NCI-H345 treated with DMSO at 0.1 percent for 48 hours (cell line): ENCODE data around the gene RIN3.

ENCODE experiments used
- DNase-seq: peaks from one replicate; lab custom pipeline; 2025; ENCODE audit not compliant: unreplicated experiment; lab: John Stamatoyannopoulos, UW

Gene RIN3

GRCh38 chr14:92555465-92556111, 42.0 kb downstream of the RIN3 start:
- no peak for DNase-seq

GRCh38 chr14:92556255-92556741, 42.7 kb downstream of the RIN3 start:
- no peak for DNase-seq

- DNase-seq = no peak
Observed at GRCh38 chr14:92556863-92557543, 43.4 kb downstream of the RIN3 start.

DNA sequence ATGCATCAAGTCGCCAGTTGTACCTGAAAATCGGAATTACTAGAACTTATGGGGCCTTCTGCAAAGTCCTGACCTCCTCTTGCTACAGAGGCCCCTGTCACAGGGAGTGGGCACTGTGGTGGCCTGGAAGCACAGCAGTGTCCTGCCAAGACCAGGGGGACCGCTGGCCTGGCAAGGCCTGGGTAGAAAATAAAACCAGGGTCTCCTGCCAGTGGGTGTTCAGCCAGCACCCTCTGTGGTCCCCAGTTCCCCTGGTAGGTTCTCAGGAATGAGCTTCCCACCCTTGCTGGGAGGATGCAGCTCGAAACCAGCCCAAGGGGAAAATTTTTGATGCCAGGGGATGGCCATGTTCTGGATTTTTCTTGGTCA, 43.9 kb downstream of the RIN3 start:
- no peak for DNase-seq

DNA sequence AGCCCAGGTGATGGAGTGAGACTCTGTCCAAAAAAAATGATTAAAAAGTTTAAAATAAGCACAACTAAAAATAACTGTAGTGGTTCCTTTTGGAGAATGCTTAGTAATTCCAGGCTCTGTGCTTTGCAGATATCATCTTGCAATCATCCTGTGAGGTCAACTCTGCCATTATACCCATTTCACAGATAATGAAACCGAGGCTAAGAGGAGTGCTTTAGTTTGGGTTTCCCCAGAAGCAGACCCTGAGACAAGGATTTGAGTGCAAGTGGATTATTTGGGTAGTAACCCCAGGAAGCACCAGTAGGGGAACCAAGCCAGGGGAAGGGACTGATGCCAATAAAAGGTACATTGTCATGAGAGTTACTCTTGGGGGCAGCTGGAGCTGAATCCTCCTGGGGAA, 44.7 kb downstream of the RIN3 start:
- no peak for DNase-seq

DNA sequence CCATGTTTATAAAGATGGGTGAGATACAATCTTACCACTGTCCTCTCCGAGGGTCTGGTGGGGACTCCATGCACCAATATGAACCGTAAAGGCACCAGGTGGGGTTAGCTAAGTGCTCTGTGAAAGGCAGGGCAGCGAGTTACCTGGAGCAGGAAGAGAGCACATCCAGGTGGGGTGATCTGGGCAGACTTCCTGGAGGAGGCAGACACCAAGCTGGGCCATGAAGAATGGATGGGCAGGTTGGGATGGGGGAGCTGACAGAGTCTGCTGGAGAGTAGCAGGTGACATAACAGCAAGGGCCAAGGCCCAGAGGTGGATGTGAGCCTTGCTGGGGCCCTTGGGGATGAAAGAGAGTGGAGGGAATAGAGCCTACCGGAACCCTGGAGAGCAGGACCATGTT, 45.9 kb downstream of the RIN3 start:
- DNase-seq = no peak

DNA sequence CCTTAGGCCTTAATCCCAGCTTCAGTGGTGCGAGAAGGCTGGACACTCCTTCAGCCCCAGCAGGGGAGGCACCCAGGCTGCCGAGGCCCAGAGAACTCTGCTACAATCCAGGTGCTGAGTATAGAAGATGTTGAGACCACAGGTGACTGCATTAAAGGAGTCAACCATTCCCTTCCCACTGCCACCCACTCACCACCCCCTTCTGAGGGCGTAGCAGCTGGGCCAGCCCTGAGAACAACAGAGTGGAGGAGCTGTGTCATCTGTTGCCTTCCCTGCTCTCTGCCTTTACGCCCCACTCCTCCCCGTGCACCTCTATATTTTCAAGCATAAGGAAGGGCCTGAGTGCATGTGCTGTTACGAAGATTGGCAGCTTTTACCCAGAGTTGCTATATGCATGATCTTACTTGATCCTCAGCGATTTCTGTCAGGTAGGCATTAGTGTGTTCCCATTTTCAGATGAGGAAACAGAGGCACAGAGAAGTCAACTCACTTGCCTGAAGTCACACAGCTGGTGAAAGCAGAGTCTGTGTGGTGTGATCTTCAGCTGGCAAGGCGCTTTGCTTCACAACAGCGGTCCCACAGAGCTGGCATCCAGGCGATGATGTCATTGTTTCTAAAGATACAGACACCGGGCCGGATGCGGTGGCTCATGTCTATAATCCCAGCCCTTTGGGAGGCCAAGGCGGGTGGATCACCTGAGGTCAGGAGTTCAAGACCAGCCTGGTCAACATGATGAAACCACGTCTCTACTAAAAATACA, 46.7 kb downstream of the RIN3 start:
- DNase-seq = no peak

DNA sequence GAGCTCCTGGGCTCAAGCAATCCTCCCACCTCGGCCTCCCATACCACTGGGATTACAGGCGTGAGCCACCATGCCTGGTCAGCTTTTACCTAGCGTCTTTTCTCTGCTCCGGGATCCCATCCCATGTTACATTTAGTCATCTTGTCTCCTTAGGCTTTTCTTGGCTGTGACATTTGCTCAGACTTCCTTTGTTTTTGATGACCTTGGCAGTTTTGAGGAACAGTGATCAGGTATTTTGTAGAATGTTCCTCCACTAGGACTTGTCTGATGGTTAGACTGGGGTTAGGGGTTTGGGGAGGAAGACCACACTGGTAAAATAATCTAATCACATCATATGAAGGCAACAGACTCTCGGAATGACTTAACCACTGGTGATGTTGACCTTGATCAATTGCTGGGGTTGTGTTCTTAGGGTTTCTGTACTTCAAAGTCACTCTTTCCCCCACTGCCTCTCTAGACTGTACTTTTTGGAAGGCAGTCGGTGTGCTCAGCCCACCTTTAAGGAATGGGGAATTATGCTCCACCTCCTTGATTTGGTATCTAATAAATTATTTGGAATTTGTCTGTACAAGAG, 48.4 kb downstream of the RIN3 start:
- no peak for DNase-seq

GRCh38 chr14:92563359-92563758, 49.8 kb downstream of the RIN3 start:
- DNase-seq = no peak

GRCh38 chr14:92563765-92564285, 50.2 kb downstream of the RIN3 start:
- no peak for DNase-seq

DNA sequence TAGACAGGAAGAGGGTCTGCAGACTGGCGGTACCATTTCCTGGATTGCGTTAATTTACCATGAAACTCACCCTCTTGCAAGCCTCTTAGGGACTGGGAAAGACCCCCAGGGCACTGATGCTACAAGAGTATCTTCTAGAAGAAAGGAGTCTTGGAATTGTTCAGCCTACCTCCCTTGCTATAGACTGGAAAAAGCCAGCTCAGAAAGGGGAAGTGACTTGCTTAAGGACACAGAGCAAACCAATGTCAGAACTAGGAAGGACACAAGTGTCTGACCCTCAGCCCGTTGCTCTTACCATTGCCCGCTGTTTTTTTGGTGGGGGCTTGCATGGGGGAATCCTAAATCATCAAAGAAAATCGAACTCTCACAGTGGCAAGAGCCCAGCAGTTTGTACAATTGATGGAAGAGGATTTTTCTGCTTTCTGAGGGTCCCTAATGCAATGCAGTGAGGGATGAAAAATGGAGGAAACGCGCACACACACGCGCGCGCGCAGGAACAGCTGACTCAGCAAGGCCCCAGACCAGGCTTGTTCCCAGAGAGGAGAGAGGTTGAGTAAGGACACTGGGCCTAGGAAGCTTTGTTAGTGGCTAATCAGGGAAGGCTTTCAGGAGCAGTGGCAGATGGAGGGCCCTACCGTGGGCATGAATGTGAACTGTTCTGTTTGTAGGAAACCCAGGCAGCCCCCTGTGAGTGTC, 50.9 kb downstream of the RIN3 start:
- DNase-seq = no peak

- DNase-seq = no peak
Observed at GRCh38 chr14:92565040-92565717, 51.6 kb downstream of the RIN3 start.

DNA sequence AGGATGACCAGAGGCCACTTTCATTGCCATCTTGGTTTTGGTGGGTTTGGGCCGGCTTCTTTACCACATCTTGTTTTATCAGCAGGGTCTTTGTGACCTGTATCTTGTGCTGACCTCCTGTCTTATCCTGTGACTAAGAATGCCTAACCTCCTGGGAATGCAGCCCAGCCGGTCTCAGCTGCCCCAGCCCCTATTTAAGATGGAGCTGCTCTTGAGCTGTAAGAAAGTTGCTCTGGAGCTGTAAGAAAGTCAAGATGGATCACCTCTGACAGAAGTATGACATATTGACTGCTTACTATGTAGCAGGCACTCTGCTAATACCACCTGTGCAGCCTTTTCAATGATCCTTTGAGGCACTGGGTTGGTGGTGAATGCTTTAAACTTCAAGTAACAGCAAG, 52.1 kb downstream of the RIN3 start:
- DNase-seq = no peak

DNA sequence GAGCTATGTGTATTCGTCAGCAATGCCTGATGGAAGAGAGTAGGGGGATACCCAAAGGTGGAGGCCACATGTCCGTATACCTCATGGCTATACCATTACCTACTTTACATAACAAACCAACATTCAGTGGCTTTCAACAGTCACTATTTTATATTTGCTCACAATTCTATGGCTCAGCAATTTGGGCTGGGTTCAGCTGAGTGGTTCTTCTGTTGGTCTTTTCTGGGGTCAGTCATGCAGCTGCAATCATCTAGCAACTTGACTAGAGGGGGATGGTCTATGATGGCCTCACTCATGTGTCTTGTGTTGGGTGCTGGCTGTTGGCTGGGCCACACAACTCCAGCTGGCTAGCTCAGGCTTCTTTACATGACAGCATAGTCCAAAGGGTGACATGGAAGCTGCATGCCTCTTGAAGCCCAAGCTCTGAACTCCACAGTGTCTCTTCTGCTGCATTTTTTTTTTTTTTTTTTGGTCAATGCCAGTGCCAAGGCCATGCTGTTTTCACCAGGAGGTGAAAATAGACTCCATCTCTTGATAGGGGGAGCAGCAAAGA, 53.7 kb downstream of the RIN3 start:
- DNase-seq = no peak

GRCh38 chr14:92568621-92569479, 55.3 kb downstream of the RIN3 start:
- DNase-seq = no peak

DNA sequence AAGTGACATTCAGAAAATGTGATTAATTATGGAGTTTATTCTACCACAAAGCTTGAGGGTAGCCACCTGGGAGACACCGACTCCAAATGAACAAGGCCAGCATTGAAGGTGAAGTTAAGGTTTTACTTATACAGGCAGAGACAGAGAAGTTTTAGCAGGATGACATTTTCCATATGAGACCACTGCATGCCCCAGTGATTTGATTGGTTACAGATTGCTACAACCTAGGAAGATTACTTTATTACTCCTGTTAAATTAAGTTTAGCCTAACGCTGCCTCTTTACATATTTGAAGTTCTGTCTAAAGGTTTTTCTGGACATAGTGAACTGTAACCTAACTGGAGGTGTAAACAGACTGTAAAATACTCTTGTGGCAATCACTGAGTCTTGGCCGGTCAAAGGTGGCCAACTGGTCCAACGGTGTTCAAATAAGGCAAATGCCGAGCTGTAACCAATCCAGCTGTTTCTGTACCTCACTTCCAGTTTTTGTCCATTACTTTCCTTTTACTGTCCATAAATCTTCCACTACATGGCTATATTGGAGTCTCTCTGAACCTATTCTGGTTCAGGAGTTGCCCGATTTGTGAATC, 57.2 kb downstream of the RIN3 start:
- no peak for DNase-seq

- no peak for DNase-seq
Observed at GRCh38 chr14:92572050-92572449, 58.5 kb downstream of the RIN3 start.

DNA sequence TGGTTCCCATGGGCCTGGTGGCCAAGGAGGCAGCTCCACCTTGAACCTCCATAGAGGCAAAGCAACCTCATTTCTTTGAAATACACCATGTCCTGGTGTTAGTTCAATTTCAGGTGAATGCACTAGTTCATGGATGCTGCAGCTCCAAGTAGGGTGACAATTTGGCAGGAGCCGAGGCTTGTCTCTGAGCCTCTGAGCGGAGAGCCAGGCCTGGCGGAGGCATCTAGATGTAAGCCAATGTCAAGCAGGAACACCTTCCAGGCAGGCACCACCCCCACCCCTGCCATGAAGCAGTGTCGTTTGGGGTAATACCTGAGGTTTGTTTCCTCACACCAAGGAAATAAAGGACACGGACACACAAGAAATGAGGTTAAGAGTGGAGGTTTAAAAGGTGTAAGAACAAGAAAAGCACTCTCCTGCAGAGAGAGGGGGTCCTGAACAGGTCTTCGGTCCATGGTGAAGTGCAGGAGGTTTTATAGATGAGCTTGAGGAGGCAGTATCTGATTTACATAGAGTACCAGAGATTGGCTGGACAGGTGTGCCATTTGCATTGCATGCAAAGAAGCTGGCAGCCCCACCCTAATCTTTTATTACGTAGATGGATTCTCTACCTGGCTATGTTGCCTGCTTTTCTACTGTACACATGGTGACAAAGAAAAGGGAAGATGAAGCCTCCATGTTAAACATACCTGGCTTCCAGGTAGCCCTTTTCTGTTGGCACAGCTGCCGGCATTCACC, 60.3 kb downstream of the RIN3 start:
- no peak for DNase-seq
